Common myeloid progenitor, CD34-positive (primary cell): ENCODE measurements around the gene HERC3.
A peak's percentile ranks its signal among the peaks of the same experiment; 100 is the strongest.

Source experiments
- CTCF ChIA-PET: fragments of 350-600 bp; sonication (Branson Sonifier 250); formaldehyde crosslinking; loops from one replicate; lab custom pipeline; 2021; ENCODE audit warnings: antibody characterized with exemption; lab: Charles Lee
- POLR2A ChIA-PET: fragments of 350-600 bp; sonication (Branson Sonifier 250); formaldehyde crosslinking; loops from one replicate; lab custom pipeline; 2021; ENCODE audit warnings: antibody characterized with exemption; lab: Charles Lee
- DNase-seq, 3 donors: peaks; one replicate each; pipeline versions ENCODE4 v3.0.0 to v3.0.0-alpha.2; 2013
- H3K27ac ChIP-seq, 2 experiments: 1 replicate in 1 of 2; 2 replicates in 1 of 2; pipeline ENCODE4 v1.7.0; 2013; ENCODE audit warnings: inconsistent platforms in 2 of 2, low read length in 2 of 2, mild to moderate bottlenecking in 2 of 2, low read depth in 1 of 2, moderate library complexity in 1 of 2; ENCODE audit not compliant: severe bottlenecking in 2 of 2, insufficient read depth in 1 of 2, poor library complexity in 1 of 2
- H3K27me3 ChIP-seq, 5 experiments: replicated peaks in 2 of 5; 1 replicate in 3 of 5; 2 replicates in 2 of 5; pipeline versions ENCODE4 v1.6.1 to v1.7.0; 2013; ENCODE audit warnings: low read length in 4 of 5, mild to moderate bottlenecking in 2 of 5, moderate library complexity in 2 of 5, inconsistent platforms in 1 of 5; ENCODE audit not compliant: insufficient read depth in 5 of 5, control insufficient read depth in 4 of 5
- H3K36me3 ChIP-seq, 4 experiments: 1 replicate in 2 of 4; 2 replicates in 2 of 4; pipeline versions ENCODE4 v1.6.1 to v1.7.0; 2013; ENCODE audit warnings: low read length in 3 of 4, control low read depth in 1 of 4, mild to moderate bottlenecking in 1 of 4; ENCODE audit not compliant: control insufficient read depth in 4 of 4, insufficient read depth in 4 of 4
- H3K4me1 ChIP-seq, 4 experiments: 1 replicate in 3 of 4; 2 replicates in 1 of 4; pipeline versions ENCODE4 v1.6.1 to v1.7.1; 2013; ENCODE audit warnings: low read length in 3 of 4, mild to moderate bottlenecking in 3 of 4, control low read depth in 1 of 4, inconsistent platforms in 1 of 4, moderate library complexity in 1 of 4; ENCODE audit not compliant: control insufficient read depth in 4 of 4, insufficient read depth in 4 of 4; ENCODE audit errors: control extremely low read depth in 1 of 4
- H3K4me3 ChIP-seq, 7 experiments: 1 replicate in 4 of 7; 2 replicates in 3 of 7; pipeline versions ENCODE4 v1.5.1 to v1.7.0; 2013; ENCODE audit warnings: mild to moderate bottlenecking in 7 of 7, low read length in 6 of 7, moderate library complexity in 6 of 7, inconsistent platforms in 2 of 7, low read depth in 2 of 7, control low read depth in 1 of 7; ENCODE audit not compliant: insufficient read depth in 4 of 7, control insufficient read depth in 1 of 7; ENCODE audit errors: extremely low read depth in 1 of 7
- H3K9me3 ChIP-seq, 5 experiments: 1 replicate in 4 of 5; 2 replicates in 1 of 5; pipeline versions ENCODE4 v1.6.1 to v1.7.1; 2013; ENCODE audit warnings: low read length in 4 of 5, mild to moderate bottlenecking in 2 of 5, inconsistent platforms in 1 of 5, low read depth in 1 of 5, moderate library complexity in 1 of 5; ENCODE audit not compliant: control insufficient read depth in 4 of 5, insufficient read depth in 2 of 5; ENCODE audit errors: control extremely low read depth in 1 of 5
- WGBS: methylation state at CpG from one replicate; pipeline ENCODE4 v1.1.5; 2013; ENCODE audit not compliant: insufficient coverage; 5-methylcytosine and 5-hydroxymethylcytosine counted together

HERC3 gene

GRCh38 chr4:88728146-88728545 is 135.9 kb downstream of the HERC3 start:
- DNase-seq, result peak in 1 of 3 donors; percentile 14
- no peaks in the 10 kb centered on the region for H3K27me3 ChIP-seq
- ChIA-PET POLR2A (interaction anchor here (0.9 kb wide), 1 partner anchor 9 kb away, joined by 3 read pairs; no protein-coding TSS in a partner anchor), CTCF (interaction anchor here (0.6 to 1.5 kb wide), 2 partner anchors 8 to 27 kb away, joined by 3 to 5 read pairs; no protein-coding TSS in a partner anchor)
- 100% methylated on average over 6 of the region's 6 CpGs for WGBS
- H3K4me3 ChIP-seq, result no peak overlapping the region
- H3K27ac ChIP-seq, result no peak overlapping the region
- H3K36me3 ChIP-seq, result peaks cover 8 to 42% (median 28%) of the 10 kb centered on the region in 4 experiments
- peaks cover 0 to 28% (median 6%) of the 10 kb centered on the region in 4 experiments for H3K4me1 ChIP-seq
- no peaks in the 10 kb centered on the region for H3K9me3 ChIP-seq

- DNase-seq, result peak in 2 of 3 donors; percentile 47 to 64
- CTCF ChIA-PET, result interaction anchor here (0.6 to 2.4 kb wide), 2 partner anchors 28 to 62 kb away, joined by 3 to 7 read pairs; no protein-coding TSS in a partner anchor
- WGBS, result 85% methylated on average over 2 of the region's 6 CpGs
- no peaks in the 10 kb centered on the region for H3K27me3 ChIP-seq
- H3K27ac ChIP-seq, result no peak overlapping the region
- peaks cover 0 to 28% (median 6%) of the 10 kb centered on the region in 4 experiments for H3K4me1 ChIP-seq
- POLR2A ChIA-PET, result interaction anchor here (0.9 kb wide), 1 partner anchor 8 kb away, joined by 3 read pairs; no protein-coding TSS in a partner anchor
- no peak overlapping the region for H3K4me3 ChIP-seq
- peaks cover 7 to 38% (median 26%) of the 10 kb centered on the region in 4 experiments for H3K36me3 ChIP-seq
- H3K9me3 ChIP-seq, result no peaks in the 10 kb centered on the region
These were observed 137.0 kb downstream of the HERC3 start for GRCh38 chr4:88729146-88729760.

- peaks cover 12 to 35% (median 23%) of the 10 kb centered on the region in 4 experiments for H3K36me3 ChIP-seq
These were observed 138.5 kb downstream of the HERC3 start for GRCh38 chr4:88730811-88731210.

GRCh38 chr4:88731381-88731780 is 139.1 kb downstream of the HERC3 start:
- H3K36me3 ChIP-seq, result peaks cover 12 to 35% (median 22%) of the 10 kb centered on the region in 4 experiments
- CTCF ChIA-PET, result interaction anchor here (1.6 to 2.4 kb wide), 4 partner anchors 9 to 60 kb away, joined by 3 to 7 read pairs (median 4); no protein-coding TSS in a partner anchor
- no peak overlapping the region for H3K4me3 ChIP-seq
- DNase-seq, result peak in 2 of 3 donors; percentile 43 to 55
- no peaks in the 10 kb centered on the region for H3K27me3 ChIP-seq
- H3K9me3 ChIP-seq, result no peaks in the 10 kb centered on the region
- POLR2A ChIA-PET, result interaction anchor here (0.6 kb wide), 1 partner anchor 92 kb away, joined by 3 read pairs; no protein-coding TSS in a partner anchor
- no peak overlapping the region for H3K27ac ChIP-seq
- 10% methylated on average over 2 of the region's 4 CpGs for WGBS
- peaks cover 0 to 33% (median 6%) of the 10 kb centered on the region in 4 experiments for H3K4me1 ChIP-seq

More at GRCh38 chr4:88730811-88731210, 138.5 kb downstream of the HERC3 start:
- ChIA-PET POLR2A (interaction anchor here (0.6 kb wide), 1 partner anchor 93 kb away, joined by 3 read pairs; no protein-coding TSS in a partner anchor), CTCF (interaction anchor here (1.6 to 2.4 kb wide), 3 partner anchors 11 to 61 kb away, joined by 3 to 7 read pairs (median 4); no protein-coding TSS in a partner anchor)
- H3K27ac ChIP-seq, result no peak overlapping the region
- no peaks in the 10 kb centered on the region for H3K9me3 ChIP-seq
- WGBS, result 11% methylated on average over 5 of the region's 5 CpGs
- no peak overlapping the region for H3K4me3 ChIP-seq
- DNase-seq, result peak; percentile 73 to 94 (median 92)
- H3K4me1 ChIP-seq, result peaks cover 0 to 31% (median 6%) of the 10 kb centered on the region in 4 experiments
- H3K27me3 ChIP-seq, result no peaks in the 10 kb centered on the region

- WGBS, result no CpG with 5 or more reads among the region's 5 CpGs
- Histone ChIP-seq H3K4me3 (no peak overlapping the region), H3K9me3 (no peaks in the 10 kb centered on the region), H3K36me3 (peaks cover 8 to 23% (median 13%) of the 10 kb centered on the region in 4 experiments), H3K27ac (no peak overlapping the region), H3K27me3 (no peaks in the 10 kb centered on the region), H3K4me1 (peaks cover under 1 to 42% (median 15%) of the 10 kb centered on the region in 4 experiments)
- DNase-seq, result no peak
- ChIA-PET CTCF (interaction anchor here (0.6 to 1.7 kb wide), 3 partner anchors 10 to 593 kb away, joined by 3 to 6 read pairs (median 4); no protein-coding TSS in a partner anchor), POLR2A (interaction anchor here (0.7 kb wide), 1 partner anchor 12 kb away, joined by 6 read pairs; no protein-coding TSS in a partner anchor)
These were observed 140.6 kb downstream of the HERC3 start for GRCh38 chr4:88732714-88733368.

GRCh38 chr4:88734403-88734949 is 142.2 kb downstream of the HERC3 start:
- no peak overlapping the region for H3K27ac ChIP-seq
- H3K4me3 ChIP-seq, result no peak overlapping the region
- POLR2A ChIA-PET, result no interaction called here
- no peaks in the 10 kb centered on the region for H3K27me3 ChIP-seq
- peaks cover 3 to 44% (median 22%) of the 10 kb centered on the region in 4 experiments for H3K4me1 ChIP-seq
- CTCF ChIA-PET, result interaction anchor here (1.0 kb wide), 1 partner anchor 12 kb away, joined by 3 read pairs; no protein-coding TSS in a partner anchor
- peaks cover 3 to 21% (median 9%) of the 10 kb centered on the region in 4 experiments for H3K36me3 ChIP-seq
- WGBS, result 69% methylated on average over 3 of the region's 3 CpGs
- no peaks in the 10 kb centered on the region for H3K9me3 ChIP-seq
- no peak for DNase-seq
